DLD1 (cell line): ENCODE data around the gene SLC34A3.

ENCODE experiments used
- in situ Hi-C: cut with HindIII; loops from 2 replicates; pipeline ENCODE4 v1.10.0; 2017; ENCODE audit warnings: low sequenced_read_pairs

Gene SLC34A3

GRCh38 chr9:137195525-137196220, 35.0 kb upstream of the SLC34A3 start:
- in situ Hi-C loops = no loop called here

GRCh38 chr9:137198051-137198901, 32.4 kb upstream of the SLC34A3 start:
- in situ Hi-C loops = no loop called here

GRCh38 chr9:137198902-137199283, 31.8 kb upstream of the SLC34A3 start:
- in situ Hi-C loops = no loop called here

GRCh38 chr9:137199411-137200121, 31.1 kb upstream of the SLC34A3 start:
- in situ Hi-C loops = no loop called here

GRCh38 chr9:137200311-137201204, 30.1 kb upstream of the SLC34A3 start, which contains the start of gene TPRN:
Gene TPRN, minus strand, starts transcription at chr9:137200741. Its CDS starts 30 bp downstream, at chr9:137200711.
- in situ Hi-C loops = no loop called here

- in situ Hi-C loops = no loop called here
Observed at GRCh38 chr9:137201205-137201868, 29.4 kb upstream of the SLC34A3 start.

- in situ Hi-C loops = no loop called here
Observed at GRCh38 chr9:137202966-137203365, 27.7 kb upstream of the SLC34A3 start.

- in situ Hi-C loops = no loop called here
Observed at GRCh38 chr9:137204731-137205125, 26.0 kb upstream of the SLC34A3 start.

- in situ Hi-C loops = no loop called here
Observed at GRCh38 chr9:137205126-137206069, 25.3 kb upstream of the SLC34A3 start, which contains the start of the genes NDOR1 and TMEM203. Gene NDOR1, plus strand, starts transcription at chr9:137205700. Its CDS starts 78 bp downstream, at chr9:137205778. Gene TMEM203, minus strand, starts transcription at chr9:137205648. Its CDS starts 234 bp downstream, at chr9:137205414.

GRCh38 chr9:137206602-137207001, 24.1 kb upstream of the SLC34A3 start:
- in situ Hi-C loops = no loop called here

- in situ Hi-C loops = no loop called here
Observed at GRCh38 chr9:137211532-137211931, 19.2 kb upstream of the SLC34A3 start.

GRCh38 chr9:137212520-137212919, 18.2 kb upstream of the SLC34A3 start:
- in situ Hi-C loops = no loop called here

- in situ Hi-C loops = no loop called here
Observed at GRCh38 chr9:137213160-137214060, 17.3 kb upstream of the SLC34A3 start.

- in situ Hi-C loops = no loop called here
Observed at GRCh38 chr9:137214620-137215019, 16.1 kb upstream of the SLC34A3 start.

- in situ Hi-C loops = no loop called here
Observed at GRCh38 chr9:137215196-137215986, 15.3 kb upstream of the SLC34A3 start.

GRCh38 chr9:137216188-137216965, 14.3 kb upstream of the SLC34A3 start:
- in situ Hi-C loops = no loop called here
